ENCODE data around the gene MGST3. TPM values are rescaled to one million over a fixed set of nuclear protein-coding genes. Genes with fewer than 3 reads are reported as not detected.
"Not testable (repeated sequence)": the region's sequence is repeated elsewhere in the genome, so short reads cannot be mapped to it uniquely, and the experiment has no call there.

The MGST3 gene
- polyA plus RNA-seq, 3 donors: 145 to 565 (median 280) TPM

DNA sequence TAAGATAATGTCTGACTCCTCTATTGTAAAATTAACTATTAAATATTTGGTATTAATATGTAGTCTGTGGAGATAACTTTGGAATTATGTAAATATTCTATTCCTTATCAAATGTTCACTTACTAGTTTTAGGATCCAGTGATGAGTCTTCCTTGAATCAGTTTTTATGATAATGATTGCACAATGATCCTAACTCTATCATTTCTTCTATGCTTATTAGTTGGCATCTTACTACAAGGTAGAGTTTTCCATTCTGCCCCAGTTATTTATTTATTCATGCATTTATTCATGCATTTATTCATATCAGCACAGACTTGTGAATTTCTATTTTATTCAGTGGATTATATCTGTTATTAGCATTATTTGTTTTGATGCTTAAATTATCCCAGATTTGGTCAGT, 7.4 kb upstream of the MGST3 start:
- H3K27ac ChIP-seq (ENCODE audit: low read depth, low read length): no peak overlapping the region

DNA sequence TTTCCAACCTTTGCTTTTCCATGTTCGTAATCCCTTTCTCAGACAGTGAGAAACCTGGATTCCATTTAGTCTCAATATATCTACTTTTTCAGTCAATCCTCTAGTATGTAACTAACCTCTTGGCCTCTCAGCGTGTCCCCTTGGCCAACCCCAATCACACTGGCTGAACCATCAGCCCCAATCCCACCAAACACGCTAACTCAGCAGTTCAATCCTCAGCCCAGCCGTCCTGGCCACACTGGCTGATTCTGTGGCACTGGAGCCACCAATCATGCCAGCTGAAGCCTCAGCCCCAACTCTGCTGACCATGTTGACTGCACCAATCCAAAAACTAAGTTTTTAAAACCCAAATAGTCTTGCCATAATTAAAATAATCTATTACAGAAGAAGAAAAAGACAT, 6.6 kb upstream of the MGST3 start:
- 86 to 91% (median 86%) methylated on average over 4 of the region's 4 CpGs for WGBS, 3 donors

DNA sequence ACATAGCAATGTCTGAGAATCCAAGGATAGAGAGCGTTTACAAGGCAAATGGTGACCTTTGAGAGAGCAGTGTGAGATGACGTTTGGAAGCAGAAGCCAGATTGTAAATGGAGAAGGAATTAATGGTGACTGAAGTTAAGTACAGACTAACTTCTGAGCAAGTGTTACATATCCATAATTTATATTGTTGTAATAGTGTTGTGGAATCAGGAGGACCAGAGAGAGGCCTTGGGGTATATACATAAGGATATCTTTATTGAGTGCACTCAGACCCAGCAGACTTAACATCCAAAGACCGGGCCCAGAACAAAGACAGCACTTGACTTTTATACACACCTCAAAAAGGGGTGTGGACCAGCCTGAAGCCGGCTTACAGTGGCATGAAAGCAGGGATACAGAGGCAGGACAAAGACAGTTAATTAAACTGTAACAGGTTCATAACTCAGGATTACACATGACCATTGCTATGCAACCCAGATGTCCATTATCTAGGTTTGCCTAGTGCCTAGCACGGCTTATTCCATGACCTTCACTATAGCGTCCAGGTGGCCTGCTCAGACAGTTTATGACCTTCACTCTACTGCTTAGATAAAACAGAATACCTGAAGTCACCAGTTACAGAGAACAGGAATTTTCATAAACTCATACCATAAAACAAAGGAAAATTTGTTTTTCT, 2.7 kb upstream of the MGST3 start:
- H3K27ac ChIP-seq (ENCODE audit: low read depth, low read length): no peak overlapping the region
- WGBS, 3 donors: 67 to 88% (median 71%) methylated on average over 6 of the region's 6 CpGs

More for the DNA sequence above, 6.6 kb upstream of the MGST3 start:
- H3K27ac ChIP-seq (ENCODE audit: low read depth, low read length): no peak overlapping the region

DNA sequence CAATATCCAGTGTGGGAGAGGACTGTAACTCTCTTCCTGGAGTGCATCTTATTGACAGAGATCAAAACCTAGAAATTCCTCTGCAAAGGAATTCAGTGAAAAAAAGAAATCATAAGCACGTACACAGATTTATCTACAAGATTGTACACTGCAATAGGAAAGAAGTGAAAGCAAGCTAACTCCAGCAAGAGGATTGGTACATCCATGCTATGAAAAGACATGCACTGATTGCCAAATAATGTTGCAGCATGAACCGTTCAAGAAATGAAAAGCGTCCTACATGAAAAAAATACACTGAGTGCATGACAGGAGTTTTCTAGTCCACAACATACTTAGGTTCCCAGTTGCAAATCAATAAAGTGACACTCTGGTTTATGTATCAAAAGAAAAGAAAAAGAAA, 1.9 kb upstream of the MGST3 start:
- 37 to 63% (median 40%) methylated on average over 3 of the region's 3 CpGs for WGBS, 3 donors
- H3K27ac ChIP-seq (ENCODE audit: low read depth, low read length): no peak overlapping the region

DNA sequence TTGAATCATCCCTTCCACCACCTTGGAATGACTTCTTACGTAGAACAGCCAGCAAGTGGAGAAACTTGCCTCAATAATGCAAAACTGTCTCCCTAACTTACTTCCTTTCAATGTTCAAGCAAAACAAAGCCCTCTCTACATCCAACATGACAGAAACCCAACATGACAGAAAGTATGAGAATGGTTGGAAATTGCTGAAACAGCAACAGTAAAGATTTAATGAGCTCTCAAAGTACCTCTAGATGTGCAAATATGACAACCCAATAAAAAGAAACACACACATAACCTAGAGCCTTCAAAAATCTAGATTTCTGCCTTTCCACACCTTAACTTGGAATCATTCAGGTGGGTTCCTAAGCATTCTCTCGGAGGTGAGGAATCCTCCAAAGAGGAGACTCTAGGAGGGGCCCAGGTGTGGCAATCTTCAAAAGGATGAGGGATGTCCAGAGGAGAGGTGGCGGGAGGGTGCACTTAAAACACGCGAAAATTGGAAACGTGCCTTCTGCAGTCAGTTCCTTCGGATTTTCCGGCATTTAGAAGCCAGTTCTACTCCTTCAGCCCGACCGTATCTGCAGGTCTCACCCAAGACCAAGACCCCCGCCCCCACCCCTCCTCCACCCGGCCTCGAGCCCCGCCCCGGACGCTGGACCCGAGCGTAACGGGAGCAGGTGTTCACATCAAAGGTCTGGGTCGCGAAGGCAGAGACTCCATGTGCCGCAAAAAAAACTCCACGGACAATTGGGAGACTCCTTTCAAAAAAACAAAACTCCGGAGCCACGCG, 996 bp upstream of the MGST3 start:
- 5 to 7% (median 6%) methylated on average over 26 of the region's 26 CpGs for WGBS, 3 donors
- H3K27ac ChIP-seq (ENCODE audit: low read depth, low read length): no peak overlapping the region

DNA sequence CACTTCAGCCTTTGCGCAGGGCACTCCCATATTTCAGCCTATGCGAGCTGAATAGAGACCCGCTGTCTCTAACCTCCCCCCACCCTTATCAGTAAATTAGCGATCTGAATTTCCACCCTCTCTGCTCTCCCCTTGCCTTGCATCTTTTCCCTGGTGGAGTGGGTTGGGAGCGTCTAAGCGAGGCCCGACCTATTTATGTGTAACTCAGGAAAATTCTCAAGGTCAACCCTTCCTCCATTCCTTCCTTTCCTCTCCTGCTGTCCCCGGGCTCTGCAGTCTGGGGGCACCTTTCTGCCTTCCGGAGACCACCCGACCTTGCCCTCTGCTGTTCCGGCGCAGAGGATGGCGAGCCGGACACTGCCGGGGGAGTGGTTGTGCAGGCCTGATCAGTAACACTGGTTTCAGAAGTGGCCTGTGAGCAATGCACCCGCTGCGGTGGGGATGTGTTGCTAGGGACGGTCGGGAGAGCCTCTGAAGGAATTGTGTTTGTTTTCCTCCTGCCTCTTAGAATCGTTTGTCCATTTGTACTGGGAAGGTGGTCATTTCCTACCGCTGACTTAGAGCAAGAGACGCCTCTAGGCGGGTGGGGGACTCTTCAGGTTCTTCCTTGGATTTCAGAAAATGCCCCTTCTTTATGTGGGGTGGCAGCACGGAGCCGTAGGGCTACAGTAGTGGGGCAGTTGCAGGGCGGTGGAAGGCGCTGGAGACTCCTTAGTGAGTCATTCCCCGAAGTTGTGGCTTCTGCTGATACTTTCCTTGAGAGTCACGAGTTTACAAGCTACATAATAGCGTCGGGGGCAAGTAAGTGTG, 513 bp downstream of the MGST3 start:
- peak overlapping the region; percentile 2 for H3K27ac ChIP-seq (ENCODE audit: low read depth, low read length)
- WGBS, 3 donors: 0 to 1% (median 0%) methylated on average over 31 of the region's 31 CpGs

DNA sequence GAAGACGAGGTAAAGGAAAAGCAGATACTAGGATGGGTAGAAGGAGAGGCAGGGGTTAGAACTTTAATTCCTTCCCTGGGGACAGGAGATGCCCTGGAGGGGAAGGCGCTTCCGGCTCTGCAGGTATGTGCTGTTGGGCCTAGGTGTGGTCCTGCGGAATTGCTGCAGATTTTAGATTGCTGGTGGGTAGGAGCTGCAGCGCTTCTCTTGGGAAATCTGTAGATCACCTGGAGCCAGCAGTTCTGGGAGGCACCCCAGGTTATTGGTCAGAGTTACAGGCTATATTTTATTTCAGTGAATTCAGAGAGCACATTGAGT, 1.1 kb downstream of the MGST3 start:
- WGBS, 3 donors: 14 to 21% (median 21%) methylated on average over 5 of the region's 5 CpGs
- H3K27ac ChIP-seq (ENCODE audit: low read depth, low read length): no peak overlapping the region

DNA sequence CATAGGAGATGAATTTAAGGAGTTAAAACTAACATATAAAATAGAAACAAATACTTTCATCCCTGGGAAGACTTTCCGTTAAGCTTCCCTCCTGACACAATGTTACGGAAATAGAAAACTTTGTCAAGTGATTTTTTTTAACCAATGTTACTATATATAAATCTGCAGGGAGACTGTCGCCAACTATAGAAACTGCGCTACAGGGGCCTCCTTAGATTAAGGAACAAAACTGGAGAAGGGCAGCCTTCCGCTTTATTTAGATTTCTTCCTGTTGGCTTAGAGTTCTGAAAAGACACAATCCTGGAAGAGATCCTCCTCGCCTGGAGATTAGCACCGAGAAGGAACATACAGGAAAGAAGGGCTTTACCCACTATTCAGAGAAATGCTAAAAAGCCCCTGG, 1.5 kb downstream of the MGST3 start:
- H3K27ac ChIP-seq (ENCODE audit: low read depth, low read length): no peak overlapping the region
- WGBS, 3 donors: 17 to 20% (median 18%) methylated on average over 7 of the region's 7 CpGs

DNA sequence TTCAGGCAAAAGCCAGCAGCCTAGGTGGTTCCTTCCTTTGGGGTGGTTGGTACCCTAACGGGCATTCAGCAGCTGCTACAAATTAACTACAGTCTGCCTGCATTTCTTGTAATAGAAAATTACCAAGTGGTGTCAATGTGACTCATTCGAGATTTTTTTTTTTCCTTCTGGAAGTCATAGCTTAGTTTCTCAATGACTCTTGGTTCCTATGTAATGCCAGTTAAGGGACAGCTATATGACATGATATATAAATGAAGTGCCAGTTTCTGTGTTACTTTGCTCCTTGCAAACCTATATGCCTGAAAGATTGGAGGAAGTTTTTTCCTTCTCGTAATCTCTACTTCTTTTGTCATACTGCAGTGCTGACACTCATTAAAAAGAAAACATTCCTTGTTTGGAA, 2.6 kb downstream of the MGST3 start:
- H3K27ac ChIP-seq (ENCODE audit: low read depth, low read length): no peak overlapping the region
- 51 to 52% (median 52%) methylated on average over 3 of the region's 3 CpGs for WGBS, 3 donors

DNA sequence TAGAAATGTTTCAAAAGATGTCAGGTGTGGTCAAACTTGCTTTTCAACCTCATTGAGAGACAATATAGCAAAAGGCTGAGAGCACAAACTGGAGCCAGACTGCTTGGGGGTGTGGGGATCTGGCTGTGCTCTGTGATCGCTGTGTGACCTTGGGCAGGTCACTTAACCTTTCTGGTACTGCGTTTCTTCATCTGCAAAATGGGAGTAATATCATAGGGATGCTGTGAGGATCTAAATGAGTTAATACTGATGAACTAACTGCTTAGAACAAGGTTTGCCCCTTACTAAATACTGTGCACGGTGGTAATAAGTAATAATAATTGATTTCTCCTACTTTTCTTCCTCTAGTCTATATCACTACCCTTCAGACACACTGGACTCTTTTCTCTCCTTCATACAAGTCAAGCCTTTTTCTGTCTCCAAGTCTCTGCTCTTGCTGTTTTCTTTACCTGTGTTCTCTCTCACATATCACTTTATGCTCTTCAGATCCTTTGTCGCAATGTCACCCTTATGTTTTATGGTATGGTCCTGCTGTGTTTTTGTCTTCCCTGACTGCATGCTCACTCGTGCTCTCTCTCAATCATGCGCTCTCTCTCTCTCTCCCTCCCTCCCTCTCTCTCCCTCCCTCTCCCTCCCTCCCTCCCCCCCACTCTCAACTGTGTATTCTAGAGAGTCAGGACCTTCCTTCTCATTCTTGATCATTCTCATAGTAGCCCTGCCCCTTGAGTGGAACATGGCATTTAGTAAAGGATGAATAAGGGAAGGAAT, 3.3 kb downstream of the MGST3 start:
- 62 to 78% (median 76%) methylated on average over 6 of the region's 6 CpGs for WGBS, 3 donors
- no peak overlapping the region for H3K27ac ChIP-seq (ENCODE audit: low read depth, low read length)

DNA sequence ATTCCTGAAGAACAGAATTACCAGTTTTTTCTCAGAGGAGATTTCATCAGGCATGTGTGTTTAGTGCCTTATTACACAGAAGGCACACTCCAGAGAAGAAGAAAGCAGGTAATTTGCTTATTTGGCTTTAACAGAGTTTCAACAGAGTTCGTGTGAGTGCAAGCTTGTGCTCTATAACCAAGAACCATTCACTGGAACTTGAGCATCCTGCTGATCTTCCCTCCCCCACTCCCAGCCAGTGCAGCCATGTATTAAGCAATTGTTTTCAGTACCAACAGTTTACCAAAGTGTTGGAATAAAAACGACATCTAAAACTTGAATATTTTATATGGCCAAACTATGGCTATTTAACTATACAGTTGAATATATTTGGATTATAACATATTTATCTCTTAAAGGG, 4.3 kb downstream of the MGST3 start:
- no peak overlapping the region for H3K27ac ChIP-seq (ENCODE audit: low read depth, low read length)
- 25 to 62% (median 41%) methylated on average over 2 of the region's 2 CpGs for WGBS, 3 donors

DNA sequence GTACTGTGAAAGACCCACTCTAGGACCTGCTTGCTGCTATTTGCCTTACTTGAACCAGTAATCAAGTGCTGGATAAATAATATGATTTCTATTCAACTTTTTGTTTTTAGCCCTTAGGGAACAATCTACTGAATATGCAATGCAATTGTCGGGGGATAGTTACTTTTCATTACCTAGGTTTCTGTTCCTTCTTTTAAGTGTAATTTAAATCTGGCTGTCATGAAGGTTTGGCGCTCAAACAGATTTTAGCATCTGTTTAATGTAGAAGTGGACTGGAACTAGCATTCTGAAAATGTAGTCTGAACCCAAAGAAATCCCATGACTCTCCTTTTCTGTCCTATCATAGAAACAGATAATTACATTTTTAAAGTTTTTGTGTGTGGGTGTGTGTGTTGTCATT, 4.8 kb downstream of the MGST3 start:
- 46 to 77% (median 47%) methylated on average over 2 of the region's 2 CpGs for WGBS, 3 donors

DNA sequence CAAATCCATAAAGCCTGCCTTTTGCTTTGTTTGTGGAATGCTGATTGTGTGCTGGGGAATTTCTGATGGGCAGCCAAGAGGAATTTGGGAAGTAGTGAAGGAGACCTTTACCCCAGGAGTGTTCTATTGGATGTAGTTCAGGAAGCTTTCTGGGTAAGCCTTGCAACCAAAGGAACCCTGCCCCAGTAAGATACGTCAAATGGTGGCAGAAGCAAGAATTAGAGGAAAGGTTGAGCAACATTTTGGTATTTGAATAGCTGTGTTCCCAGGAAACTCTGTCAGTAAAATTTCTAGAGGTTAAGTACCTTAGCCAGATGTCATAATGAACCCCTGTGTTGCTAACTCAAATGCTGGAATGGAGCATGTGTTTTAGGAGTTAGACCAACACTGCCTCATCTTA, 6.4 kb downstream of the MGST3 start:
- 7 to 38% (median 28%) methylated on average over 1 of the region's 1 CpG for WGBS, 3 donors
- no peak overlapping the region for H3K27ac ChIP-seq (ENCODE audit: low read depth, low read length)

More for the DNA sequence above, 4.8 kb downstream of the MGST3 start:
- H3K27ac ChIP-seq (ENCODE audit: low read depth, low read length): no peak overlapping the region

DNA sequence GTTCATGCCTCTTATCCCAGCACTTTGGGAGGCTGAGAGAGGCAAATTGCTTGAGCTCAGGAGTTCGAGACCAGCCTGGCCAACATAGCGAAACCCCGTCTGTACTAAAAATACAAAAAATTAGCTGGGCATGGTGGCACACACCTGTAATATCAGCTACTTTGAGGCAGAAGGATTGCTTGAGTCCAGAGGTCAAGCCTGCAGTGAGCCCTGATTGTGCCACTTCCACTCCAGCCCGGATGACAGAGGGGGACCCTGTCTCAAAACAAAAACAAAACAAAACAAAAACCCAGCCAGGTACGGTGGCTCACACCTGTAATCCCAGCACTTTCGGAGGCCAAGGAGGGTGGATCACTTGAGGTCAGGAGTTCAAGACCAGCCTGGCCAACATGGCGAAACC, 7.2 kb downstream of the MGST3 start:
- 80 to 91% (median 88%) methylated on average over 7 of the region's 7 CpGs for WGBS, 3 donors

DNA sequence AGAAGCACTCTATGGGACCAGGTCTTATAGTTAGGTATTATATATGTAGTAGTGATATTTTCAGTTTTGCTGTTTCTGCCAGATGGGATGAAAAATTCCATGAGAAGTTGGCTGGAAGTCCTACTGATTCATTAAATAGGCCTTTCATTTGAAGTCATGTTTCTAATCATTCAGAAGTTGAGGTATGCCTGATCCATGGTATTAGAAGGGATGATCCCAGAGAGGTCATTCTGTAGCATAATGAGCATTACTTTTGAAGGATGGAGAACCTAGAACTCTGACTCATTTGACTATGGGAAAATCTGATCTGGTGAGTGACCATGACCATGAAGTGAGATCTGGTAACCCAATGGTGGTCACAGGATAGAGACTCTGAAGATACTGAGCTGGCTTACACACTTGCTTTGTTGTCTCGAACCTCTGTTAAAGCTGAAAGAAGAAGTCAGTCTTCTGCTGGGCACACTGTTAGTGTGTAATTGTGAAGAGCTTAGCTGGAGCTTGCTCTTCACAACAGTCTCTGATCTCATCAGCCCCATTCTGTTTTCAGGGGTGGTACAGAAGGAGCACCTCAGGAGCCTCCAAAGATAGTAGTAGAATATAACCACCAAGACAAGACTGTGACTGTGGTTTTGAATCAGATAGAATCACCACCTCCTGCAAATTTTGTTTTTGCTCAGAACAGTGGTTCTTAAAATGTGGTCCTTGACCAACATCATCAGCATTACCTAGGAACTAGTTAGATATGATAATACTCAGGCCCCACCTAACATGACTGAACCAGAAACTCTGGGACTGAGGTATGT, 9.0 kb downstream of the MGST3 start:
- H3K27ac ChIP-seq (ENCODE audit: low read depth, low read length): peak overlapping the region; percentile 11
- WGBS, 3 donors: 91 to 98% (median 96%) methylated on average over 1 of the region's 1 CpG

More for the DNA sequence above, 7.2 kb downstream of the MGST3 start:
- H3K27ac ChIP-seq (ENCODE audit: low read depth, low read length): not testable (repeated sequence)

DNA sequence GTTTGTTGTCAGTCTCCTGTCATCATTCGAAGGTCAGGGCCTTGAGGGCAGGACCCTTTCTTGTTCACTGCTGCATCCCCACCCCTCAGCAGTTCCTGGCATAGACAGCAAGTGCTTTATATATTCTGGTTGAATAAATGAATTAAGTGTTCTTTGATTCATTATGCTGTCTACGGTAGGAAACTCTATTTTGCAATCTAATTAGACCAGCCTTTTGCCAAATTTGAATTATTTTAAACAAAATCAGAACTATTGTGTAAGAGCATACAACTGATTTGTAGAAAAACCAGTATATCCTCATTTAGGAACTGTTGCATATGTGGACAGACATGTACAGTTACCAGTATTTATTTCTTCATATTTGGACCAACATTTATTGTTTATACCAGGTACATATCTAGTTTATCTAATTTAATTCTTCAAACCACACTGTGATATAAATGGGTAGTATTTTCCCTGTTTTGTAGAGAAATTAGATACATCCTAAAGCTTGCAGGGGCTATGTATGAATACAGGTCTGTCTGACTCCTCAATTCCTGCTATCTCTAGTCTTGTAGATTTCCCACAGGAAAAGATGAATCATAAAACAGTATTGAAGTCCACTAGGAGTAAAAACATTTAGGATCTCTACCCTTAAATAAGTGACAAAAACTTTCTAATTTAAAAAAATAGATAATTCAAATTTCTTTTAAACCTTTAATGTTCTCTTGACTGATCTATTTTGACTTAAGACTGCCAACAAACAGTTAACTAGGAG, 10.4 kb downstream of the MGST3 start:
- 41 to 53% (median 44%) methylated on average over 2 of the region's 2 CpGs for WGBS, 3 donors
- H3K27ac ChIP-seq (ENCODE audit: low read depth, low read length): no peak overlapping the region

DNA sequence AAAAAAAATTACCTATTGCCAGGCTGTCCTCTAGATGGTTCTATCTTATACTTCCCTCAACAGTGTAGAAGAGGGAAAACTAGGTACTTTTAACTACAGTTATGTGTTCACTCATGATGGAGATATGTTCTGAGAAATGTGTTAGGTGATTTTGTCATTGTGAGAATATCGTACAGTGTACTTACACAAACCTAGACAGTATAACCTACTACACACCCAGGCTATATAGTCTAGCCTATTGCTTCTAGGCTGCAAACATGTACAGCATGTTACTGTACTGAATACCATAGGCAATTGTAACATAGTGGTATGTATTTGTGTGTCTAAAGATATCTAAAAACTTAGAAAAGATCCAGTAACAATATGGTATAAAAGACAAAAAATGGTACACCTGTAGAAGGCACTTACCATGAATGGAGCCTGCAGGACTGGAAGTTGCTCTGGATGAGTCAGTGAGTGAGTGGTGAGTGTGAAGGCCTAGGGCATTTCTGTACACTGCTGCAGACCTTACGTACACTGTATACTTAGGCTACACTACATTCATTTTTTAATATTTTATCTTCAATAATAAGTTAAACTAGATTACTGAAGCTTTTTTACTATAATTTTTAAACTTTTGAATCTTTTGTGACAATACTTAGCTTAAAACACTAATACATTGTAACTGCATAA, 13.2 kb downstream of the MGST3 start:
- H3K27ac ChIP-seq (ENCODE audit: low read depth, low read length): no peak overlapping the region
- WGBS, 3 donors: 66 to 91% (median 75%) methylated on average over 2 of the region's 2 CpGs

Measured in adipose tissue (tissue), 3 donors.